HEK293 (cell line): ENCODE results near the gene INVS.

Source experiments
- CTCF ChIA-PET: fragments of 350-600 bp; formaldehyde crosslinking; extraction: SDS; loops from one replicate; lab custom pipeline; 2021; ENCODE audit warnings: antibody characterized with exemption; lab: Yijun Ruan, JAX
- POLR2A ChIA-PET: fragments of 300-600 bp; formaldehyde crosslinking; extraction: SDS; loops from one replicate; lab custom pipeline; 2020; ENCODE audit warnings: antibody characterized with exemption, inconsistent platforms; lab: Yijun Ruan, JAX
- H3K27ac ChIP-seq: fragments of 200-500 bp; sonication (Bioruptor generic); 2 replicates; pipeline ENCODE4 v1.5.1; 2014; ENCODE audit warnings: low read depth, low read length, control low read depth, inconsistent platforms; ENCODE audit errors: extremely low read depth
- H3K36me3 ChIP-seq, 2 experiments: fragments of 200-500 bp in 1 of 2; sonication (Bioruptor generic) in 1 of 2; 1 replicate in 1 of 2; 2 replicates in 1 of 2; pipeline ENCODE4 v1.5.1; 2014 to 2017; ENCODE audit warnings: inconsistent platforms in 2 of 2, low read length in 2 of 2; ENCODE audit not compliant: control insufficient read depth in 2 of 2, insufficient read depth in 1 of 2
- H3K4me1 ChIP-seq: fragments of 200-500 bp; sonication (Bioruptor generic); 2 replicates; pipeline ENCODE4 v1.5.1; 2014; ENCODE audit warnings: mild to moderate bottlenecking, low read length, inconsistent platforms; ENCODE audit not compliant: control insufficient read depth, insufficient read depth
- H3K4me3 ChIP-seq: 2 replicates; pipeline ENCODE4 v1.5.1; 2011; ENCODE audit warnings: low read depth, mild to moderate bottlenecking, control low read depth, low read length, moderate library complexity
- H3K9me3 ChIP-seq: fragments of 200-500 bp; sonication (Bioruptor generic); 2 replicates; pipeline ENCODE4 v1.5.1; 2014; ENCODE audit warnings: low read depth, low read length, inconsistent platforms; ENCODE audit not compliant: control insufficient read depth, insufficient read depth
- BCL11A ChIP-seq: fragments of 450-650 bp; formaldehyde crosslinking; IDR thresholded peaks from 2 replicates; pipeline ENCODE4 v1.5.1; 2016; ENCODE audit warnings: low read depth, missing biosample characterization, missing genetic modification characterization
- GFI1B ChIP-seq: fragments of 450-650 bp; formaldehyde crosslinking; IDR thresholded peaks from 2 replicates; pipeline ENCODE4 v1.5.1; 2016; ENCODE audit warnings: missing biosample characterization, missing genetic modification characterization
- IKZF3 ChIP-seq: fragments of 450-650 bp; IDR thresholded peaks from 2 replicates; pipeline ENCODE4 v1.5.0; 2018; ENCODE audit warnings: missing biosample characterization, mild to moderate bottlenecking, missing genetic modification characterization, moderate library complexity
- KLF8 ChIP-seq: fragments of 450-650 bp; formaldehyde crosslinking; IDR thresholded peaks from 2 replicates; pipeline ENCODE4 v1.5.1; 2016; ENCODE audit warnings: missing biosample characterization, missing genetic modification characterization
- RBAK ChIP-seq: fragments of 450-650 bp; formaldehyde crosslinking; IDR thresholded peaks from 2 replicates; pipeline ENCODE4 v1.5.1; 2016; ENCODE audit warnings: missing biosample characterization, missing genetic modification characterization
- WT1 ChIP-seq: fragments of 450-650 bp; formaldehyde crosslinking; IDR thresholded peaks from 2 replicates; pipeline ENCODE4 v1.5.1; 2016; ENCODE audit warnings: missing biosample characterization, missing genetic modification characterization
- ZBTB20 ChIP-seq: fragments of 450-650 bp; formaldehyde crosslinking; IDR thresholded peaks from 2 replicates; pipeline ENCODE4 v1.5.1; 2016; ENCODE audit warnings: missing biosample characterization, missing genetic modification characterization
- ZBTB7A ChIP-seq: fragments of 450-650 bp; formaldehyde crosslinking; IDR thresholded peaks from 2 replicates; pipeline ENCODE4 v1.5.1; 2016; ENCODE audit warnings: low read depth, missing biosample characterization, missing genetic modification characterization
- ZFP41 ChIP-seq: fragments of 450-650 bp; formaldehyde crosslinking; IDR thresholded peaks from 2 replicates; pipeline ENCODE4 v1.5.1; 2016; ENCODE audit warnings: missing biosample characterization, missing genetic modification characterization, borderline replicate concordance
- ZNF221 ChIP-seq: fragments of 450-650 bp; formaldehyde crosslinking; IDR thresholded peaks from 2 replicates; pipeline ENCODE4 v1.5.1; 2017; ENCODE audit warnings: missing biosample characterization, missing genetic modification characterization, borderline replicate concordance
- ZNF266 ChIP-seq: fragments of 450-650 bp; formaldehyde crosslinking; IDR thresholded peaks from 2 replicates; pipeline ENCODE4 v1.5.1; 2016; ENCODE audit warnings: missing biosample characterization, missing genetic modification characterization, low read depth
- ZNF350 ChIP-seq: fragments of 450-650 bp; formaldehyde crosslinking; IDR thresholded peaks from 2 replicates; pipeline ENCODE4 v1.5.0; 2017; ENCODE audit warnings: missing biosample characterization, mild to moderate bottlenecking, missing genetic modification characterization
- ZNF37A ChIP-seq: fragments of 450-650 bp; IDR thresholded peaks from 2 replicates; pipeline ENCODE4 v1.5.1; 2018; ENCODE audit warnings: missing biosample characterization, missing genetic modification characterization
- ZNF426 ChIP-seq: fragments of 450-650 bp; formaldehyde crosslinking; IDR thresholded peaks from 2 replicates; pipeline ENCODE4 v1.5.1; 2017; ENCODE audit warnings: missing biosample characterization, missing genetic modification characterization, mild to moderate bottlenecking, inconsistent platforms, moderate library complexity
- ZNF514 ChIP-seq: fragments of 450-650 bp; formaldehyde crosslinking; IDR thresholded peaks from 2 replicates; pipeline ENCODE4 v1.5.1; 2016; ENCODE audit warnings: missing biosample characterization, missing genetic modification characterization
- ZNF530 ChIP-seq: fragments of 450-650 bp; formaldehyde crosslinking; IDR thresholded peaks from 2 replicates; pipeline ENCODE4 v1.5.1; 2016; ENCODE audit warnings: low read depth, missing biosample characterization, missing genetic modification characterization
- ZNF561 ChIP-seq: fragments of 450-650 bp; IDR thresholded peaks from 2 replicates; pipeline ENCODE4 v1.5.1; 2018; ENCODE audit warnings: missing biosample characterization, missing genetic modification characterization, borderline replicate concordance
- ZNF571 ChIP-seq: fragments of 450-650 bp; formaldehyde crosslinking; IDR thresholded peaks from 2 replicates; pipeline ENCODE4 v1.5.0; 2017; ENCODE audit warnings: missing biosample characterization, missing genetic modification characterization
- ZNF629 ChIP-seq: fragments of 450-650 bp; formaldehyde crosslinking; IDR thresholded peaks from 2 replicates; pipeline ENCODE4 v1.5.1; 2017; ENCODE audit warnings: missing biosample characterization, missing genetic modification characterization
- ZNF670 ChIP-seq: fragments of 450-650 bp; formaldehyde crosslinking; IDR thresholded peaks from 2 replicates; pipeline ENCODE4 v1.5.1; 2016; ENCODE audit warnings: missing biosample characterization, missing genetic modification characterization, low read depth
- TF ChIP-seq, protein P1 (sequence below): fragments of 450-650 bp; formaldehyde crosslinking; IDR thresholded peaks from 2 replicates; pipeline ENCODE4 v1.5.0; 2017; ENCODE audit warnings: missing biosample characterization, missing genetic modification characterization, borderline replicate concordance
- TF ChIP-seq, protein P2 (sequence below): fragments of 450-650 bp; formaldehyde crosslinking; IDR thresholded peaks from 2 replicates; pipeline ENCODE4 v1.5.1; 2017; ENCODE audit warnings: missing biosample characterization, missing genetic modification characterization
- TF ChIP-seq, protein P3 (sequence below): fragments of 450-650 bp; formaldehyde crosslinking; IDR thresholded peaks from 2 replicates; pipeline ENCODE4; 2016; ENCODE audit warnings: missing biosample characterization, missing genetic modification characterization
- TF ChIP-seq, protein P4 (sequence below): fragments of 450-650 bp; formaldehyde crosslinking; IDR thresholded peaks from 2 replicates; pipeline ENCODE4 v1.5.1; 2016; ENCODE audit warnings: missing biosample characterization, missing genetic modification characterization

The INVS gene

DNA sequence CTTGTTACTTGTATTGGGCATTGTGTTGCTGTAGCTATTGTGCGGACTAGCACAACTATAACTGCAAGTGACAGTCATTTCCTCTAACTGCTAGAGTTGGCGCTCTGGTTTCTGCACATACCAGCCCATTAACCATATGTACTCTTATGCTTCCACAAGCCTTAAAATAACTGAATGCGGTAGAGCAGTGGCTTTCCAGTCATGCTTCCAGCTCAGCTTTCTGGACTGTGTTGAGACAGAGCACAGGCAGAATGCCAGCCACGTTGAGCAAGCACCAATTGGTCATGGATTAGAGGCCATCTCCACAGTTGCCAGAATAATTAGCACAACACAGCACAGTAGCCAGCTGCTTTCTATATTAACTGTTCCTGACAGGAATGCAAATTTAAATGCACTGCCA, 12.2 kb downstream of the INVS start:
- H3K36me3 ChIP-seq: peaks cover 15 to 44% of the 10 kb centered on the region in 2 experiments
- no peaks in the 10 kb centered on the region for H3K9me3 ChIP-seq
- no peak overlapping the region for H3K4me3 ChIP-seq
- H3K4me1 ChIP-seq: no peaks in the 10 kb centered on the region
- TF ChIP-seq ZNF37A (tag by site-specific recombination) (no peak), RBAK (tag by site-specific recombination) (no peak), WT1 (tag by site-specific recombination) (no peak), KLF8 (tag by site-specific recombination) (no peak), ZNF530 (tag by site-specific recombination) (no peak)
- ChIA-PET CTCF (interaction anchor here (1.0 kb wide), 1 partner anchor 214 kb away, joined by 3 read pairs; no protein-coding TSS in a partner anchor), POLR2A (interaction anchor here (0.6 kb wide), 1 partner anchor 92 kb away, joined by 4 read pairs; no protein-coding TSS in a partner anchor)
- no peak overlapping the region for H3K27ac ChIP-seq

DNA sequence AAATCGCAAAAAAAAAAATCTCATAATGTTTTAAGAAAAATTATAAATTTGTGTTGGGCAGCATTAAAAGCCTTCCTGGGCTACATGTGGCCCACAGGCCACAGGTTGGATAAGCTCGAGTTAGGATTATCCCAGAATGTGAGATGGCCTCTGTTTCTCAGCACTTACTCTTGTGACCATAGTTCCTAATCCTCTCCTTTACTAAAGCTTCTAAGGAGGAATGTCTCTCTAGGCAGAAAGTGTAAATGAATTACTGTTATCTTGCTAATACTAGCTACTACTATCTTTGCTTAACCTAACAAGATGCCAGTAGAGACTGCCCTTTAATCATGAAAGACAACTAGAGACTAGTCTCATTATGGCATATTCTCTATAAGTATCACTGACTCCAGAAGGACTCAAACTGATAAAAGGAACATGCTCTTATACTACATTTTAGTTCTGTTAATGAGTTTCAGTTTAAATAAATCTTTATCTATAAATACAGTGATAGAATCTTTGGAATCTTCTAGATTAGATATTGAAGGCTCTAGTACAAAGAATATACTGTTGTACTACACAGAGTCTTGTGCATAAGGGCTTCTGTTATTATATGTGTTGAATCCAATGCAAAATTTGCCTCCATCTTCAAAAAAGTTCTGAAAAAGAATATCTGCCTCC, 13.8 kb downstream of the INVS start:
- POLR2A ChIA-PET: no interaction called here
- CTCF ChIA-PET: no interaction called here
- Histone ChIP-seq H3K4me3 (no peak overlapping the region), H3K9me3 (no peaks in the 10 kb centered on the region), H3K27ac (no peak overlapping the region), H3K4me1 (no peaks in the 10 kb centered on the region), H3K36me3 (peaks cover 3 to 28% of the 10 kb centered on the region in 2 experiments)
- no peak for TF ChIP-seq ZNF266 (tag by site-specific recombination)
- TF ChIP-seq ZNF629 (tag by site-specific recombination): no peak
- TF ChIP-seq ZNF514: no peak
- TF ChIP-seq ZNF561 (tag by site-specific recombination): no peak
- TF ChIP-seq IKZF3 (tag by site-specific recombination): no peak
- TF ChIP-seq, protein P1, sequence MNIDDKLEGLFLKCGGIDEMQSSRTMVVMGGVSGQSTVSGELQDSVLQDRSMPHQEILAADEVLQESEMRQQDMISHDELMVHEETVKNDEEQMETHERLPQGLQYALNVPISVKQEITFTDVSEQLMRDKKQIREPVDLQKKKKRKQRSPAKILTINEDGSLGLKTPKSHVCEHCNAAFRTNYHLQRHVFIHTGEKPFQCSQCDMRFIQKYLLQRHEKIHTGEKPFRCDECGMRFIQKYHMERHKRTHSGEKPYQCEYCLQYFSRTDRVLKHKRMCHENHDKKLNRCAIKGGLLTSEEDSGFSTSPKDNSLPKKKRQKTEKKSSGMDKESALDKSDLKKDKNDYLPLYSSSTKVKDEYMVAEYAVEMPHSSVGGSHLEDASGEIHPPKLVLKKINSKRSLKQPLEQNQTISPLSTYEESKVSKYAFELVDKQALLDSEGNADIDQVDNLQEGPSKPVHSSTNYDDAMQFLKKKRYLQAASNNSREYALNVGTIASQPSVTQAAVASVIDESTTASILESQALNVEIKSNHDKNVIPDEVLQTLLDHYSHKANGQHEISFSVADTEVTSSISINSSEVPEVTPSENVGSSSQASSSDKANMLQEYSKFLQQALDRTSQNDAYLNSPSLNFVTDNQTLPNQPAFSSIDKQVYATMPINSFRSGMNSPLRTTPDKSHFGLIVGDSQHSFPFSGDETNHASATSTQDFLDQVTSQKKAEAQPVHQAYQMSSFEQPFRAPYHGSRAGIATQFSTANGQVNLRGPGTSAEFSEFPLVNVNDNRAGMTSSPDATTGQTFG (tag by site-specific recombination): no peak
- TF ChIP-seq BCL11A (tag by site-specific recombination): no peak
- TF ChIP-seq, protein P2, sequence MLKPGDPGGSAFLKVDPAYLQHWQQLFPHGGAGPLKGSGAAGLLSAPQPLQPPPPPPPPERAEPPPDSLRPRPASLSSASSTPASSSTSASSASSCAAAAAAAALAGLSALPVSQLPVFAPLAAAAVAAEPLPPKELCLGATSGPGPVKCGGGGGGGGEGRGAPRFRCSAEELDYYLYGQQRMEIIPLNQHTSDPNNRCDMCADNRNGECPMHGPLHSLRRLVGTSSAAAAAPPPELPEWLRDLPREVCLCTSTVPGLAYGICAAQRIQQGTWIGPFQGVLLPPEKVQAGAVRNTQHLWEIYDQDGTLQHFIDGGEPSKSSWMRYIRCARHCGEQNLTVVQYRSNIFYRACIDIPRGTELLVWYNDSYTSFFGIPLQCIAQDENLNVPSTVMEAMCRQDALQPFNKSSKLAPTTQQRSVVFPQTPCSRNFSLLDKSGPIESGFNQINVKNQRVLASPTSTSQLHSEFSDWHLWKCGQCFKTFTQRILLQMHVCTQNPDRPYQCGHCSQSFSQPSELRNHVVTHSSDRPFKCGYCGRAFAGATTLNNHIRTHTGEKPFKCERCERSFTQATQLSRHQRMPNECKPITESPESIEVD: no peak
- TF ChIP-seq KLF8 (tag by site-specific recombination): no peak
- no peak for TF ChIP-seq ZNF350 (tag by site-specific recombination)
- TF ChIP-seq ZBTB20 (tag by site-specific recombination): no peak
- no peak for TF ChIP-seq ZNF221
- TF ChIP-seq ZBTB7A (tag by site-specific recombination): no peak
- TF ChIP-seq, protein P3, sequence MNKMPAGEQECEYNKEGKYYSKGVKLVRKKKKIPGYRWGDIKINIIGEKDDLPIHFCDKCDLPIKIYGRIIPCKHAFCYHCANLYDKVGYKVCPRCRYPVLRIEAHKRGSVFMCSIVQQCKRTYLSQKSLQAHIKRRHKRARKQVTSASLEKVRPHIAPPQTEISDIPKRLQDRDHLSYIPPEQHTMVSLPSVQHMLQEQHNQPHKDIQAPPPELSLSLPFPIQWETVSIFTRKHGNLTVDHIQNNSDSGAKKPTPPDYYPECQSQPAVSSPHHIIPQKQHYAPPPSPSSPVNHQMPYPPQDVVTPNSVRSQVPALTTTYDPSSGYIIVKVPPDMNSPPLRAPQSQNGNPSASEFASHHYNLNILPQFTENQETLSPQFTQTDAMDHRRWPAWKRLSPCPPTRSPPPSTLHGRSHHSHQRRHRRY (tag by site-specific recombination): no peak
- TF ChIP-seq ZFP41 (tag by site-specific recombination): no peak
- no peak for TF ChIP-seq GFI1B (tag by site-specific recombination)
- TF ChIP-seq, protein P4, sequence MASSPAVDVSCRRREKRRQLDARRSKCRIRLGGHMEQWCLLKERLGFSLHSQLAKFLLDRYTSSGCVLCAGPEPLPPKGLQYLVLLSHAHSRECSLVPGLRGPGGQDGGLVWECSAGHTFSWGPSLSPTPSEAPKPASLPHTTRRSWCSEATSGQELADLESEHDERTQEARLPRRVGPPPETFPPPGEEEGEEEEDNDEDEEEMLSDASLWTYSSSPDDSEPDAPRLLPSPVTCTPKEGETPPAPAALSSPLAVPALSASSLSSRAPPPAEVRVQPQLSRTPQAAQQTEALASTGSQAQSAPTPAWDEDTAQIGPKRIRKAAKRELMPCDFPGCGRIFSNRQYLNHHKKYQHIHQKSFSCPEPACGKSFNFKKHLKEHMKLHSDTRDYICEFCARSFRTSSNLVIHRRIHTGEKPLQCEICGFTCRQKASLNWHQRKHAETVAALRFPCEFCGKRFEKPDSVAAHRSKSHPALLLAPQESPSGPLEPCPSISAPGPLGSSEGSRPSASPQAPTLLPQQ (tag by site-specific recombination): no peak
- TF ChIP-seq ZNF571 (tag by site-specific recombination): no peak
- no peak for TF ChIP-seq ZNF426
- no peak for TF ChIP-seq ZNF670 (tag by site-specific recombination)
